Endodermal cell (in vitro differentiated cells): Measurements from ENCODE around the gene CLDN9. TPM values are rescaled to one million over a fixed set of nuclear protein-coding genes. Genes with fewer than 3 reads are reported as not detected.

Source experiments
- DNase-seq: peaks from one replicate; pipeline ENCODE4 v3.0.0-alpha.2; 2017
- H3K27ac ChIP-seq: 2 replicates; pipeline ENCODE4 v1.5.1; 2013; ENCODE audit warnings: mild to moderate bottlenecking, low read depth, low read length, moderate library complexity
- H3K27me3 ChIP-seq: 2 replicates; pipeline ENCODE4 v1.6.1; 2013; ENCODE audit warnings: mild to moderate bottlenecking, low read length, moderate library complexity; ENCODE audit not compliant: insufficient read depth, control insufficient read depth, poor library complexity, severe bottlenecking
- H3K36me3 ChIP-seq: 2 replicates; pipeline ENCODE4 v1.7.0; 2013; ENCODE audit warnings: mild to moderate bottlenecking, low read length, moderate library complexity; ENCODE audit not compliant: control insufficient read depth, insufficient read depth
- H3K4me1 ChIP-seq: one replicate; pipeline ENCODE4 v1.7.0; 2013; ENCODE audit warnings: low read length; ENCODE audit not compliant: control insufficient read depth, insufficient read depth
- H3K4me3 ChIP-seq: 2 replicates; pipeline ENCODE4 v1.5.1; 2013; ENCODE audit warnings: mild to moderate bottlenecking, low read length, moderate library complexity
- H3K9ac ChIP-seq: 2 replicates; pipeline ENCODE4 v1.6.1; 2013; ENCODE audit warnings: mild to moderate bottlenecking, low read length, moderate library complexity; ENCODE audit not compliant: poor library complexity, severe bottlenecking; ENCODE audit errors: extremely low read depth
- H3K9me3 ChIP-seq: 2 replicates; pipeline ENCODE4 v1.6.1; 2013; ENCODE audit warnings: mild to moderate bottlenecking, low read length, moderate library complexity; ENCODE audit not compliant: control insufficient read depth
- H3K27ac Mint-ChIP-seq: 2 replicates; pipeline ENCODE4 v1.8.0; 2020; ENCODE audit warnings: mixed read lengths
- H3K27me3 Mint-ChIP-seq: 2 replicates; pipeline ENCODE4 v1.8.0; 2021; ENCODE audit warnings: mild to moderate bottlenecking, mixed read lengths; ENCODE audit not compliant: insufficient read depth
- H3K36me3 Mint-ChIP-seq: 2 replicates; pipeline ENCODE4 v1.8.0; 2020; ENCODE audit warnings: low read depth, mixed read lengths
- H3K4me1 Mint-ChIP-seq: 2 replicates; pipeline ENCODE4 v1.8.0; 2020; ENCODE audit warnings: mixed read lengths
- H3K4me3 Mint-ChIP-seq: 2 replicates; pipeline ENCODE4 v1.8.0; 2020; ENCODE audit warnings: mild to moderate bottlenecking, moderate library complexity, mixed read lengths
- H3K9me3 Mint-ChIP-seq: 2 replicates; pipeline ENCODE4 v1.8.0; 2020; ENCODE audit warnings: mild to moderate bottlenecking, mixed read lengths
- CTCF ChIP-seq: fragments of 200-600 bp; sonication (generic); conservative IDR thresholded peaks from 2 replicates; pipeline ENCODE4 v1.5.0; 2021; ENCODE audit warnings: antibody characterized with exemption, mild to moderate bottlenecking
- WGBS, 2 experiments: methylation state at CpG; one replicate each; pipeline versions ENCODE4 v1.1.5 to v1.1.7; 2013; ENCODE audit warnings: missing lambda C conversion rate in 2 of 2, mixed read lengths in 1 of 2; ENCODE audit not compliant: insufficient coverage in 1 of 2, insufficient read length in 1 of 2; 5-methylcytosine and 5-hydroxymethylcytosine counted together
- total RNA-seq, 2 donors: library from RNA; stranded (reverse); fragmentation: NEBNext Ultra II Directional in 1 of 2; extraction: Animal tissue kit (Norgen Biotek cat#: 25700) in 1 of 2; gene quantifications; 2 replicates in 1 of 2; 3 replicates in 1 of 2; pipeline ENCODE4 v1.2.1, GENCODE V29; 2021

The CLDN9 gene
- total RNA-seq, 2 donors from 2014 or later = 0.18 TPM; not detected in 1

DNA sequence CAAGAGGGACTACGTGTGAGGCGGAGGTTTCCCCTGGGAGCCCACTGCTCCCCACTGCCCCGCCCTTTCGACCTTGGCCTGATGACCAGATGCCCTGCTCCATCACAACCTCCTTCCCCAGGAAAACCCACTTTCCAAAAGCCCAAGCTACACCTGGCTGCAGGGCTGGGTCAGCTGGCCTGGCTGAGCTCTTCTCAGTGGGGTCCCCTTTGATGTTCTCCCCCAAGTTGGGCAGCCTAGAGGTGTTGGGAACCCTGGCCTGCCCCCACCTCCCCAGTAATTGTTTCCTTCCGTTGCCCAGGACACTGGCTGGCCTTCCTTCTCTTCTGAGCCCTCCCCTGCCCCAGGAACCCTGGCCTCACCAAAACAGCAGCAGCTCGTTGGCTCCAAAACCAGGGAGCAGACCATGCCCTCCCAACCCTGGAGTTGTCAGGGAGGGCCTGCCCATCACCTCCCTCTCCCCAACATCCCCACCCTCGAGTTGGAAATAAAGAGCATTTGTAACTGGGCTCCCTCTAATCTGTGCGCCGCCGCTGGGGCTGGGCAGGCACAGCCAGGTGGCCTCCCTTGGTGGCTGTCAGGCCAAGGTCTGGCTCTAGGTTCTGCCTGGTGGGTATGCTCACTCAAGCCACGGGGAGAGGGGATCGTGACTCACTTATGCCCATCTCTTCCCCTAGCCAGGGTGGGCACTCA is 1.4 kb downstream of the CLDN9 start:
- Mint-ChIP-seq H3K27me3 (peaks cover 20% of the 10 kb centered on the region), H3K36me3 (peaks cover 23% of the 10 kb centered on the region), H3K9me3 (no peaks in the 10 kb centered on the region), H3K4me1 (peaks cover 39% of the 10 kb centered on the region), H3K4me3 (no peak overlapping the region), H3K27ac (peak overlapping the region; percentile 68)
- Histone ChIP-seq H3K9ac (no peak overlapping the region), H3K27me3 (no peaks in the 10 kb centered on the region), H3K4me3 (no peak overlapping the region), H3K4me1 (peaks cover 12% of the 10 kb centered on the region), H3K9me3 (no peaks in the 10 kb centered on the region), H3K27ac (no peak overlapping the region), H3K36me3 (peaks cover 15% of the 10 kb centered on the region)
- WGBS, 2 experiments = 87 to 94% methylated on average over 7 to 12 of the region's 12 CpGs
- peak; percentile 81 for DNase-seq
- TF ChIP-seq CTCF = no peak

- Histone ChIP-seq H3K27ac (no peak overlapping the region), H3K27me3 (no peaks in the 10 kb centered on the region), H3K9ac (no peak overlapping the region), H3K9me3 (no peaks in the 10 kb centered on the region), H3K36me3 (peaks cover 15% of the 10 kb centered on the region), H3K4me3 (no peak overlapping the region), H3K4me1 (peaks cover 7% of the 10 kb centered on the region)
- 93 to 94% methylated on average over 3 to 6 of the region's 6 CpGs for WGBS, 2 experiments
- Mint-ChIP-seq H3K9me3 (no peaks in the 10 kb centered on the region), H3K27ac (no peak overlapping the region), H3K36me3 (peaks cover 23% of the 10 kb centered on the region), H3K27me3 (peaks cover 20% of the 10 kb centered on the region), H3K4me1 (peaks cover 38% of the 10 kb centered on the region), H3K4me3 (peak overlapping the region; percentile 88)
- no peak for TF ChIP-seq CTCF
- no peak for DNase-seq
Observed at GRCh38 chr16:3014971-3015370, 2.2 kb downstream of the CLDN9 start.

DNA sequence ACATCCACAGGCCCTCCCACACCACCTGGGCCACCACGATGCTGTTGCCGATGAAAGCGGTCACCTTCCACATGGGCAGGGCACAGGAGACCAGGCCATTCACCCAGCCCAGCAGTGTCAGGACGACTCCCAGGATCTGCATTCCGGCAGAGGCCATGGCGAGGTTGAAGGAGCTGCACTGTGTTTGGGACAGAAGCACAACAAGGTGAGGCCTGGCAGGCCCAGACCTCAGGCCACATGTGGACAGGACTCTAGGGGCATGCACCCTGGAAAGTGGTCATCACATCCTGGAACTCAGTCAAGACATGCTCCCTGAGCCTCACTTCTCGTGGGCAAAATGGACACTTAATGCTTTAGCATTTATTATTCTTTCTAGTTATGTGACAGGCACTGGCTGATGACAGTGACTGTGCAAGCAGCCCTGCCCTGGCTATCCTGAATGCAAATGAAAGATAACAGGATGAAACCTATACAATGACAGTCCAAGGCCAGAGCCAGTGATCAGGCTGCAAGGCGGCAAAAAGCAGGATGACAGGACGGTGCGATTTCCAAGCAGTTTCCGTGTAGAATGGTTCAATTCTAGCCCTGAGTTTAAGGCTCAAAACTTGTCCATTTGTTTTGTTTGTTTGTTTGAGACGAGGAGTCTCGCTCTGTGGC is 3.3 kb downstream of the CLDN9 start:
- H3K36me3 Mint-ChIP-seq = peaks cover 23% of the 10 kb centered on the region
- peak overlapping the region; percentile 97 for H3K4me3 ChIP-seq
- H3K27ac Mint-ChIP-seq = no peak overlapping the region
- peaks cover 20% of the 10 kb centered on the region for H3K27me3 Mint-ChIP-seq
- no peak overlapping the region for H3K9ac ChIP-seq
- H3K9me3 Mint-ChIP-seq = no peaks in the 10 kb centered on the region
- no peak overlapping the region for H3K27ac ChIP-seq
- peaks cover 39% of the 10 kb centered on the region for H3K4me1 Mint-ChIP-seq
- H3K4me1 ChIP-seq = peaks cover 5% of the 10 kb centered on the region
- H3K36me3 ChIP-seq = peaks cover 15% of the 10 kb centered on the region
- 87 to 88% methylated on average over 10 to 13 of the region's 13 CpGs for WGBS, 2 experiments
- DNase-seq = no peak
- no peak for TF ChIP-seq CTCF
- H3K27me3 ChIP-seq = no peaks in the 10 kb centered on the region
- peak overlapping the region; percentile 88 for H3K4me3 Mint-ChIP-seq
- no peaks in the 10 kb centered on the region for H3K9me3 ChIP-seq
